SK-N-SH treated with all-trans-retinoic acid at 6 μM for 48 hours (cell line): ENCODE results near the gene GGCX.

Experiments used
- ATAC-seq: fragments of 200-7000 bp; cut with Tn5 transposase; 3 replicates; pipeline ENCODE4 v1.9.1; 2020; ENCODE audit warnings: mild to moderate bottlenecking, moderate library complexity
- CSDC2 ChIP-seq: fragments of 250-450 bp; sonication (Bioruptor Pico); IDR thresholded peaks from 2 replicates; pipeline ENCODE4 v1.5.0; 2020; ENCODE audit warnings: mild to moderate bottlenecking, moderate library complexity
- GLIS3 ChIP-seq: fragments of 250-450 bp; sonication (Bioruptor Pico); IDR thresholded peaks from 2 replicates; pipeline ENCODE4 v1.5.0; 2020; ENCODE audit warnings: mild to moderate bottlenecking, moderate library complexity
- ISL1 ChIP-seq: fragments of 250-450 bp; sonication (Bioruptor Pico); IDR thresholded peaks from 2 replicates; pipeline ENCODE4 v2.1.2; 2022; ENCODE audit warnings: mild to moderate bottlenecking, moderate library complexity
- OSR1 ChIP-seq: fragments of 250-450 bp; sonication (Bioruptor Pico); IDR thresholded peaks from 2 replicates; pipeline ENCODE4 v1.8.0; 2022; ENCODE audit warnings: moderate library complexity, mild to moderate bottlenecking, inconsistent platforms
- PPARA ChIP-seq: fragments of 250-450 bp; sonication (Bioruptor Pico); IDR thresholded peaks from 2 replicates; pipeline ENCODE4 v1.5.0; 2020; ENCODE audit warnings: mild to moderate bottlenecking, borderline replicate concordance
- RARB ChIP-seq: fragments of 250-450 bp; sonication (Bioruptor Pico); IDR thresholded peaks from 2 replicates; pipeline ENCODE4 v1.8.0; 2021; ENCODE audit warnings: mild to moderate bottlenecking, moderate library complexity
- SNAI2 ChIP-seq: fragments of 250-450 bp; sonication (Bioruptor Pico); IDR thresholded peaks from 2 replicates; pipeline ENCODE4 v1.5.0; 2020; ENCODE audit warnings: mild to moderate bottlenecking, moderate library complexity
- TCF4 ChIP-seq: fragments of 250-450 bp; sonication (Bioruptor Pico); IDR thresholded peaks from 2 replicates; pipeline ENCODE4 v1.8.0; 2021; ENCODE audit warnings: mild to moderate bottlenecking, moderate library complexity, borderline replicate concordance
- TOX ChIP-seq: fragments of 250-450 bp; sonication (Bioruptor Pico); IDR thresholded peaks from 2 replicates; pipeline ENCODE4 v1.8.0; 2021; ENCODE audit warnings: mild to moderate bottlenecking, moderate library complexity, borderline replicate concordance
- ZC3H10 ChIP-seq: fragments of 250-450 bp; sonication (Bioruptor Pico); IDR thresholded peaks from 2 replicates; pipeline ENCODE4 v1.5.1; 2021; ENCODE audit warnings: mild to moderate bottlenecking, moderate library complexity
- ZFP3 ChIP-seq: fragments of 250-450 bp; sonication (Bioruptor Pico); IDR thresholded peaks from 2 replicates; pipeline ENCODE4 v1.5.0; 2020; ENCODE audit warnings: mild to moderate bottlenecking, moderate library complexity
- ZFP30 ChIP-seq: fragments of 450-650 bp; formaldehyde crosslinking; IDR thresholded peaks from 2 replicates; pipeline ENCODE4 v1.5.0; 2022; ENCODE audit warnings: mild to moderate bottlenecking, moderate library complexity
- ZNF565 ChIP-seq: fragments of 450-650 bp; formaldehyde crosslinking; conservative IDR thresholded peaks from 2 replicates; pipeline ENCODE4 v1.5.0; 2020; ENCODE audit warnings: low read depth, mild to moderate bottlenecking, moderate library complexity
- TF ChIP-seq, protein P1 (sequence below): fragments of 250-450 bp; sonication (Bioruptor Pico); IDR thresholded peaks from 2 replicates; pipeline ENCODE4 v1.5.1; 2020; ENCODE audit warnings: low read depth, mild to moderate bottlenecking, moderate library complexity
- TF ChIP-seq, protein P2 (sequence below): fragments of 250-450 bp; sonication (Bioruptor Pico); IDR thresholded peaks from 2 replicates; pipeline ENCODE4 v1.8.0; 2021; ENCODE audit warnings: low read depth, mild to moderate bottlenecking, moderate library complexity, borderline replicate concordance
- TF ChIP-seq, protein P3 (sequence below): fragments of 250-450 bp; sonication (Bioruptor Pico); IDR thresholded peaks from 2 replicates; pipeline ENCODE4 v1.5.0; 2020; ENCODE audit warnings: mild to moderate bottlenecking, moderate library complexity
- TF ChIP-seq, protein P4 (sequence below): fragments of 250-450 bp; sonication (Bioruptor Pico); IDR thresholded peaks from 2 replicates; pipeline ENCODE4 v1.8.0; 2020; ENCODE audit warnings: mild to moderate bottlenecking, moderate library complexity, borderline replicate concordance

GGCX gene

DNA sequence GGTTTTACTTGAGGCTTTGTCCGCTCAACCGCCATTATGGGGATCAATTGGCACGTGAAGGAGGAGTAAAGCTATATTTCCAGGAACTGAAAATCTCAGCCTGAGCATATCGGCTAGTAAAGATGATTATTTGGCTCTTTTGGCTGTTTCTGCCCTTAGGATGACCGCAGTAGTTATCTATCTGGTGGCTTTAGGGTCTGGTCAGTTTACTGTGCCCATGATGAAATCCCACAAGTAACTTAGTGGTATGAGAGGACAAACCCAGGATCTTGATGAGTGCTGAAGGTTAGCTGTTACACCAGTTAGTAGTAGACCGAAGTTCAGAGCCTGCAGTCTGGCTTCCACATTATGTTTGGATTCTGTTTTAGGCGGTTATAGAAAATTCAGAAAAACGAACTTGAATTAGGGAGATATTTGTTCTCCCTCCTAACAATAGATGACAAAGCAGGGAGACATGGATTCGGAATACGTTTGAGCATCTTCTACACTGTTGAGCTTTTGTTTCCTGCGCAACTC is 21.1 kb downstream of the GGCX start (continued):
- TF ChIP-seq, protein P1, sequence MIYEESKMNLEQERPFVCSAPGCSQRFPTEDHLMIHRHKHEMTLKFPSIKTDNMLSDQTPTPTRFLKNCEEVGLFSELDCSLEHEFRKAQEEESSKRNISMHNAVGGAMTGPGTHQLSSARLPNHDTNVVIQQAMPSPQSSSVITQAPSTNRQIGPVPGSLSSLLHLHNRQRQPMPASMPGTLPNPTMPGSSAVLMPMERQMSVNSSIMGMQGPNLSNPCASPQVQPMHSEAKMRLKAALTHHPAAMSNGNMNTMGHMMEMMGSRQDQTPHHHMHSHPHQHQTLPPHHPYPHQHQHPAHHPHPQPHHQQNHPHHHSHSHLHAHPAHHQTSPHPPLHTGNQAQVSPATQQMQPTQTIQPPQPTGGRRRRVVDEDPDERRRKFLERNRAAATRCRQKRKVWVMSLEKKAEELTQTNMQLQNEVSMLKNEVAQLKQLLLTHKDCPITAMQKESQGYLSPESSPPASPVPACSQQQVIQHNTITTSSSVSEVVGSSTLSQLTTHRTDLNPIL (CRISPR knock-in tag) = no peak
- TF ChIP-seq RARB (CRISPR knock-in tag) (no peak), TCF4 (CRISPR knock-in tag) (no peak), CSDC2 (CRISPR knock-in tag) (no peak), GLIS3 (CRISPR knock-in tag) (no peak), TOX (CRISPR knock-in tag) (no peak)

DNA sequence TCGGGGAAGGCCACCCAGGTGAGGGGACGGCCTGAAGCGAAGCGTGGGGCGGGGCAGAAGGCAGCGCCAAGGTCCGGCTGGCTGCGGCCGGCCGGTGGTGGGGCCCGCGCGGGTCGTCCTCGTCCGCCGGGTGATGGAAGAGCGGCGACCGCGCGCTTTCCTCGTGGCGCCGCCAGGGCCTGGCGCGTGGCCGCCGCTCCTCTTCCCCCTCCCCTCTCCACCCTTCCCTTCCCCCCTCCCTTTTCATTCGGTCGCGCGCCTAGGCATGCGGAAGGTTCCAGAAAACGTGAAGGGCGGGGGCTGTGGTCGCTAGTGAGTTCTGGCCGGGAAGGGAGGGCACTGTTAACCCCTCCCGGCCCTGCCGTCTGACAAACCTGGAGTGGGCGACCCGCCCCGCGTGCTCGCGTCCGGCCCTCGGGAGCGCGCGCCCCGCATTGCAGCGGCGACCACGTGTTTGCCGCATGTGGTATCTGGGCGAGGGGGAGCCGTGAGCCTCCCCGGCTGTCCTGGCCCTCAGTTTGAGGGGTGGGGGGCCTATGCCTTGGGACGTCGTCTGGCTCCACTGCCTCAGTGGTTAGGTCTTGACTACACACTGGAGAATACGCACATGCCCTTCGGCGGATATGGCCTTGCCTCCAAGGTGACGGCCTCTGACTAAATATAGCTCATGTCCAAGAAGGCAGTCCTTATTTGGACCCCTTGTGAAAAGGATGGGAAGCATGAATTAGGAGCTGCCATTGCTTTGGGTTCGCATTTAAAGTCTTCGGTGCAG is 21.7 kb downstream of the GGCX start:
- ATAC-seq = peak; percentile 29
- TF ChIP-seq, protein P2, sequence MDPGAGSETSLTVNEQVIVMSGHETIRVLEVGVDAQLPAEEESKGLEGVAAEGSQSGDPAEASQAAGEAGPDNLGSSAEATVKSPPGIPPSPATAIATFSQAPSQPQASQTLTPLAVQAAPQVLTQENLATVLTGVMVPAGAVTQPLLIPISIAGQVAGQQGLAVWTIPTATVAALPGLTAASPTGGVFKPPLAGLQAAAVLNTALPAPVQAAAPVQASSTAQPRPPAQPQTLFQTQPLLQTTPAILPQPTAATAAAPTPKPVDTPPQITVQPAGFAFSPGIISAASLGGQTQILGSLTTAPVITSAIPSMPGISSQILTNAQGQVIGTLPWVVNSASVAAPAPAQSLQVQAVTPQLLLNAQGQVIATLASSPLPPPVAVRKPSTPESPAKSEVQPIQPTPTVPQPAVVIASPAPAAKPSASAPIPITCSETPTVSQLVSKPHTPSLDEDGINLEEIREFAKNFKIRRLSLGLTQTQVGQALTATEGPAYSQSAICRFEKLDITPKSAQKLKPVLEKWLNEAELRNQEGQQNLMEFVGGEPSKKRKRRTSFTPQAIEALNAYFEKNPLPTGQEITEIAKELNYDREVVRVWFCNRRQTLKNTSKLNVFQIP (CRISPR knock-in tag) = no peak
- TF ChIP-seq ISL1 (CRISPR knock-in tag) (no peak), ZC3H10 (CRISPR knock-in tag) (0 out of 2 replicates have a peak, but pooled peaks have one; percentile 28), ZNF565 (CRISPR knock-in tag) (no peak), TCF4 (CRISPR knock-in tag) (peak; percentile 41; the same call in 1 of the 2 replicates), ZFP30 (CRISPR knock-in tag) (peak; percentile 39; the same call in 1 of the 2 replicates), ZFP3 (no peak), OSR1 (CRISPR knock-in tag) (no peak), GLIS3 (CRISPR knock-in tag) (0 out of 2 replicates have a peak, but pooled peaks have one; percentile 15)
- TF ChIP-seq, protein P3, sequence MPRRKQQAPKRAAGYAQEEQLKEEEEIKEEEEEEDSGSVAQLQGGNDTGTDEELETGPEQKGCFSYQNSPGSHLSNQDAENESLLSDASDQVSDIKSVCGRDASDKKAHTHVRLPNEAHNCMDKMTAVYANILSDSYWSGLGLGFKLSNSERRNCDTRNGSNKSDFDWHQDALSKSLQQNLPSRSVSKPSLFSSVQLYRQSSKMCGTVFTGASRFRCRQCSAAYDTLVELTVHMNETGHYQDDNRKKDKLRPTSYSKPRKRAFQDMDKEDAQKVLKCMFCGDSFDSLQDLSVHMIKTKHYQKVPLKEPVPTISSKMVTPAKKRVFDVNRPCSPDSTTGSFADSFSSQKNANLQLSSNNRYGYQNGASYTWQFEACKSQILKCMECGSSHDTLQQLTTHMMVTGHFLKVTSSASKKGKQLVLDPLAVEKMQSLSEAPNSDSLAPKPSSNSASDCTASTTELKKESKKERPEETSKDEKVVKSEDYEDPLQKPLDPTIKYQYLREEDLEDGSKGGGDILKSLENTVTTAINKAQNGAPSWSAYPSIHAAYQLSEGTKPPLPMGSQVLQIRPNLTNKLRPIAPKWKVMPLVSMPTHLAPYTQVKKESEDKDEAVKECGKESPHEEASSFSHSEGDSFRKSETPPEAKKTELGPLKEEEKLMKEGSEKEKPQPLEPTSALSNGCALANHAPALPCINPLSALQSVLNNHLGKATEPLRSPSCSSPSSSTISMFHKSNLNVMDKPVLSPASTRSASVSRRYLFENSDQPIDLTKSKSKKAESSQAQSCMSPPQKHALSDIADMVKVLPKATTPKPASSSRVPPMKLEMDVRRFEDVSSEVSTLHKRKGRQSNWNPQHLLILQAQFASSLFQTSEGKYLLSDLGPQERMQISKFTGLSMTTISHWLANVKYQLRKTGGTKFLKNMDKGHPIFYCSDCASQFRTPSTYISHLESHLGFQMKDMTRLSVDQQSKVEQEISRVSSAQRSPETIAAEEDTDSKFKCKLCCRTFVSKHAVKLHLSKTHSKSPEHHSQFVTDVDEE = 0 out of 2 replicates have a peak, but pooled peaks have one; percentile 21
- TF ChIP-seq, protein P4, sequence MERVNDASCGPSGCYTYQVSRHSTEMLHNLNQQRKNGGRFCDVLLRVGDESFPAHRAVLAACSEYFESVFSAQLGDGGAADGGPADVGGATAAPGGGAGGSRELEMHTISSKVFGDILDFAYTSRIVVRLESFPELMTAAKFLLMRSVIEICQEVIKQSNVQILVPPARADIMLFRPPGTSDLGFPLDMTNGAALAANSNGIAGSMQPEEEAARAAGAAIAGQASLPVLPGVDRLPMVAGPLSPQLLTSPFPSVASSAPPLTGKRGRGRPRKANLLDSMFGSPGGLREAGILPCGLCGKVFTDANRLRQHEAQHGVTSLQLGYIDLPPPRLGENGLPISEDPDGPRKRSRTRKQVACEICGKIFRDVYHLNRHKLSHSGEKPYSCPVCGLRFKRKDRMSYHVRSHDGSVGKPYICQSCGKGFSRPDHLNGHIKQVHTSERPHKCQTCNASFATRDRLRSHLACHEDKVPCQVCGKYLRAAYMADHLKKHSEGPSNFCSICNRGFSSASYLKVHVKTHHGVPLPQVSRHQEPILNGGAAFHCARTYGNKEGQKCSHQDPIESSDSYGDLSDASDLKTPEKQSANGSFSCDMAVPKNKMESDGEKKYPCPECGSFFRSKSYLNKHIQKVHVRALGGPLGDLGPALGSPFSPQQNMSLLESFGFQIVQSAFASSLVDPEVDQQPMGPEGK (CRISPR knock-in tag) = peak; percentile 31; the same call in 1 of the 2 replicates
- TF ChIP-seq, all 23 proteins: peak for 6

DNA sequence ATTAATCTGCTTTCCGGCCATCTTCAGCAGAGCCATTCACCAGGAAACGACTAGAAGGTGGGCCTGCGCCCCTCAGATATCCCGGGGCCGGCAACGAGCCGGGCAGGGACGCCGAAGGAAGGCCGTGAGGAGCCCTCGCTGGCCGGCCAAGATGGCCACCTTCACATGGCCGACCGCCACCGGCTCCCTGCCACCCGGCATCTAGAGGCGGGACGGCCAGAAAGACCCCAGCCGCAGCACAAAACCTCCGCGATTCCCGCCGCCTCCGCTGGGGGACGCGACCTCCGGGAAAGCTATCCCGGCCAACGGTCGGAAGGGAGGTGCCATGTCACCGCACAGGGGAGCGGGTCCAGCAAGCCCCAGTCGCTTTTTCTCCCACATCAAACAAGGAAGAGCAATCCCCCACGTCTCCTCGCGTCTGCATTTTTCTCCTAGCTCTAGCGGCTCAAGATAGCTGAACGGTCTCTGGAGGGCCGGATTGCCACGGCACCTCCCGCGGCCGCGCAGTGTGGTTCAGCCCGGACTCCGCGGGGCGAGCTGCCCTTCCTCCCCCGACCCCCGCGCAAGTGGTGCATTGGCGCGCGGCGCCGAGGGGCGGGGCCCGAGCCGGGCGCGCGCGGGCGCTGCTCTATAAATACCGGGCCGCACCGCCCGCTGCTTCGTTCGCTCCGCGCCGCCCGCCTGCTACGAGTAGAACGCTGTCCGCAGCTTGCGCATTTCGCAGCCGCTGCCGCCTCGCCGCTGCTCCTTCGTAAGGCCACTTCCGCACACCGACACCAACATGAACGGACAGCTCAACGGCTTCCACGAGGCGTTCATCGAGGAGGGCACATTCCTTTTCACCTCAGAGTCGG is 22.6 kb downstream of the GGCX start, which contains the start of gene MAT2A:
Gene MAT2A, plus strand, starts transcription at position 662 of the 854 bp plus-strand sequence. Its CDS starts 120 bp downstream, at position 782.
- TF ChIP-seq CSDC2 (CRISPR knock-in tag) = peak; percentile 15; the same call in 1 of the 2 replicates
- no peak; the same call in 1 of the 2 replicates for TF ChIP-seq GLIS3 (CRISPR knock-in tag)
- TF ChIP-seq ZNF565 (CRISPR knock-in tag) = no peak
- no peak; the same call in 1 of the 2 replicates for TF ChIP-seq ZC3H10 (CRISPR knock-in tag)
- TF ChIP-seq PPARA (CRISPR knock-in tag) = no peak
- no peak for TF ChIP-seq SNAI2 (CRISPR knock-in tag)
- TF ChIP-seq, protein P2 (CRISPR knock-in tag) = peak; percentile 36; the same call in 1 of the 2 replicates
- ATAC-seq = peak; percentile 84
